ENCODE results near the gene SCAF1. TPM values are rescaled to one million over a fixed set of nuclear protein-coding genes. Genes with fewer than 3 reads are reported as not detected.

Gene SCAF1
- total and polyA plus RNA-seq, 9 of the 15 experiments (the other 6 are each of a cell fraction or from before 2014, with no cell fraction given) = 0.20 to 79.0 (median 4.9) TPM

GRCh38 chr19:49680421-49681351, 38.7 kb downstream of the SCAF1 start:
- Histone ChIP-seq H3K36me3 (ENCODE audit: control insufficient read depth, insufficient read depth, low read length) (peaks cover 65% of the 10 kb centered on the region), H2AFZ (ENCODE audit: low read depth, low read length) (no peak overlapping the region), H3K79me2 (ENCODE audit: control insufficient read depth, insufficient read depth, low read length) (peaks cover 52% of the 10 kb centered on the region), H3K4me2 (ENCODE audit: insufficient read depth, low read length) (peak overlapping the region; percentile 16), H3K27me3 (ENCODE audit: control insufficient read depth in 2 of 2, insufficient read depth in 2 of 2, low read length in 2 of 2) (no peaks in the 10 kb centered on the region), H3K9ac (ENCODE audit: insufficient read depth in 1 of 2, low read depth in 2 of 2, low read length in 2 of 2) (peak overlapping the region in 1 of 2 experiments; percentile 85; a peak in 2 of 4 replicates), H3K4me1 (replicated peaks in 1 of 2; ENCODE audit: control insufficient read depth in 2 of 2, insufficient read depth in 2 of 2, low read length in 2 of 2) (peaks cover 23 to 61% of the 10 kb centered on the region in 2 experiments), H4K20me1 (replicated peaks; ENCODE audit: control insufficient read depth, insufficient read depth, low read length) (peaks cover 19% of the 10 kb centered on the region), H3K9me3 (replicated peaks; ENCODE audit: control insufficient read depth, insufficient read depth, low read depth, low read length) (no peaks in the 10 kb centered on the region), H3K9me1 (ENCODE audit: control insufficient read depth, insufficient read depth, low read length) (peaks cover 3% of the 10 kb centered on the region), H3K27ac (ENCODE audit: extremely low read depth, low read depth, low read length) (peak overlapping the region; percentile 39; the same call in 1 of the 3 replicates), H3K4me3 (0 out of 2 replicates have a peak overlapping the region, but pooled peaks have one; percentile 4)
- peak; percentile 92 for FAIRE-seq
- intact Hi-C loops (cut with micrococcal nuclease) (no loop called here), in situ Hi-C loops (cut with MboI) (no loop called here)
- ChIA-PET POLR2A (interaction anchor here (0.9 to 1.0 kb wide), 2 partner anchors 16 to 50 kb away, joined by 4 read pairs; no protein-coding TSS in a partner anchor), CTCF (ENCODE audit: low intra/inter-chr PET ratio) (interaction anchor here (0.5 to 1.5 kb wide), 4 partner anchors 37 to 238 kb away, joined by 3 to 5 read pairs (median 4); no protein-coding TSS in a partner anchor)
- WGBS (ENCODE audit: insufficient coverage, low coverage, missing lambda C conversion rate) = 29% methylated on average over 35 of the region's 40 CpGs
- DNase-seq (ENCODE audit: extremely low read depth in 1 of 4, low spot score in 3 of 4) = peak; percentile 86 to 95 (median 92)
- BruUV-seq (replicated peaks) = no TSS peak
- ATAC-seq = peak; percentile 14
- TF ChIP-seq ZC3H11A (IDR thresholded peaks at IDR 0.05; ENCODE audit: low read depth, low read length) = no peak
- TF ChIP-seq ZNF407 (IDR thresholded peaks at IDR 0.05; ENCODE audit: low read depth) = no peak
- no peak for TF ChIP-seq KAT2B (IDR thresholded peaks at IDR 0.05; ENCODE audit: low read depth, low read length)
- no peak for TF ChIP-seq CREBBP (IDR thresholded peaks at IDR 0.05; ENCODE audit: low read depth, low read length)
- TF ChIP-seq STAT5B (CRISPR knock-in tag; IDR thresholded peaks at IDR 0.05) = no peak
- TF ChIP-seq PTTG1 (tag; IDR thresholded peaks at IDR 0.05; ENCODE audit: low read depth) = no peak
- TF ChIP-seq NFYB (IDR thresholded peaks at IDR 0.05; ENCODE audit: extremely low read depth, insufficient read length) = no peak
- no peak for TF ChIP-seq ZNF3 (CRISPR knock-in tag; IDR thresholded peaks at IDR 0.05)
- TF ChIP-seq POLR2H (tag; IDR thresholded peaks at IDR 0.05; ENCODE audit: low read depth) = no peak
- no peak for TF ChIP-seq MIER1 (IDR thresholded peaks at IDR 0.05; ENCODE audit: low read depth)
- no peak for TF ChIP-seq ZNF395 (CRISPR knock-in tag; IDR thresholded peaks at IDR 0.05)
- no peak for TF ChIP-seq CHD2 (IDR thresholded peaks at IDR 0.05; ENCODE audit: low read depth, low read length)

Data from K562 (cell line).